Subcutaneous abdominal adipose tissue (tissue), 5 donors: ENCODE measurements around the gene P2RY8.

ENCODE experiments used
- H3K27ac ChIP-seq: one replicate; pipeline ENCODE4 v1.7.0; 2013; ENCODE audit warnings: low read depth, mild to moderate bottlenecking, inconsistent platforms, low read length, moderate library complexity
- H3K27me3 ChIP-seq, 5 donors: one replicate each; pipeline ENCODE4 v1.7.0; 2013; ENCODE audit warnings: low read length in 5 of 5, inconsistent platforms in 1 of 5; ENCODE audit not compliant: control insufficient read depth in 5 of 5, insufficient read depth in 4 of 5
- H3K36me3 ChIP-seq, 5 donors: one replicate each; pipeline ENCODE4 v1.7.0; 2013; ENCODE audit warnings: low read length in 5 of 5; ENCODE audit not compliant: control insufficient read depth in 5 of 5, insufficient read depth in 5 of 5
- H3K4me1 ChIP-seq, 5 donors: one replicate each; pipeline ENCODE4 v1.7.0; 2013; ENCODE audit warnings: low read length in 5 of 5, mild to moderate bottlenecking in 3 of 5, moderate library complexity in 1 of 5; ENCODE audit not compliant: control insufficient read depth in 5 of 5, insufficient read depth in 5 of 5
- H3K4me3 ChIP-seq, 5 donors: one replicate each; pipeline ENCODE4 v1.7.0; 2013; ENCODE audit warnings: low read length in 5 of 5, low read depth in 1 of 5
- H3K9ac ChIP-seq, 5 donors: one replicate each; pipeline ENCODE4 v1.7.0; 2013; ENCODE audit warnings: low read length in 5 of 5, mild to moderate bottlenecking in 4 of 5, moderate library complexity in 3 of 5
- H3K9me3 ChIP-seq, 5 donors: one replicate each; pipeline ENCODE4 v1.7.0; 2013; ENCODE audit warnings: low read length in 5 of 5; ENCODE audit not compliant: control insufficient read depth in 5 of 5
- donor health status: healthy.
- donor health status: healthy.
- donor health status: healthy.
- donor health status: healthy.
- donor health status: healthy.

P2RY8 gene

DNA sequence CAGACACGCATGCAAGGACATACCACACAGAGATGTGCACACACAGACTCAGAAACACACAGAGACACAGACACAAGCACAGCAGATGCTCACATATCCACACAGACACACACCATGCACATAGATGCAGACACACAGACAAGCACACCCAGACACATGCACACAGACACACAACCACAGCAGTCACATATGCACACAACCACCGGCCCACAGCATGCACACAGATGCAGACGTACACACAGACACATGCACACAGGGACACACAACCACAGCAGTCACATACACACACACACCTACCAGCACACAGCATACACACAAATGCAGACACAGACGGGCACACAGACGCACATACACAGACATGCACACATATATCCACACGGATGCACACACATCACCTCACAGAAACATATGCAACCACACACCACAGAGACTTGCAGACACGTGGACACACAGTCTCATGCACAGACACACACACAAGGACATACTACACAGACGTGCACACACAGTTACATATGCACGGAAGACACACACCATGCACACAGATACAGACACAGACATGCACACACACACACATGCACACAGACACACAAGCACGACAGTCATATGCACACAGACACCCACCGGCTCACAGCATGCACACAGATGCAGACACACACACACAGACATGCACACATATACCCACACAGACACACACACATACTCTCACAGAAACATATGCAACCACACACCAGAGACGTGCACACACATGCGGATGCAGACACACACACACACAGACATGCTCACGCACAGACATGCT is 119.8 kb downstream of the P2RY8 start:
- Histone ChIP-seq H3K27ac (no peak overlapping the region), H3K36me3 (peaks cover 0 to 82% (median 62%) of the 10 kb centered on the region in 5 donors), H3K9ac (no peak overlapping the region), H3K9me3 (peaks cover 0 to 15% (median 6%) of the 10 kb centered on the region in 5 donors), H3K4me3 (no peak overlapping the region), H3K4me1 (no peaks in the 10 kb centered on the region), H3K27me3 (no peaks in the 10 kb centered on the region)

DNA sequence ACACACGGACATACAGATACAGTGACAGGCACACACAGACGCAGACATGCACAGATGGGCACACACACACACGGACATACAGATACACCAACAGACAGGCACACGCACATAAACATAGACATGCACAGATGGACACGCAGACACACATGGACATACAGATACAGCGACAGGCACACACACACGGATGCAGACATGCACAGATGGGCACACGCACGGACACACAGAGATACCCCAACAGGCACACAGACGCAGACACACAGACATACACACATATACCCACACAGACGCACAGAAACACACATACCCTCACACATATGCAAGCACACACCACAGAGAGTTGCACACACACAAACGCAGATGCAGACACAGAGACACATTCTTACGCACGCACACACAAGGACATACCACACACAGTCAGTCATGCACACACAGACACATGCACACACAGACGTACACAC is 120.6 kb downstream of the P2RY8 start:
- Histone ChIP-seq H3K36me3 (peaks cover 0 to 82% (median 58%) of the 10 kb centered on the region in 5 donors), H3K9me3 (peaks cover 0 to 7% (median 5%) of the 10 kb centered on the region in 5 donors), H3K9ac (no peak overlapping the region), H3K4me1 (no peaks in the 10 kb centered on the region), H3K4me3 (no peak overlapping the region), H3K27me3 (no peaks in the 10 kb centered on the region), H3K27ac (no peak overlapping the region)
